Measurements from ENCODE around the gene OCA2.
"Not testable (repeated sequence)": the region's sequence is repeated elsewhere in the genome, so short reads cannot be mapped to it uniquely, and the experiment has no call there.

OCA2 gene

DNA sequence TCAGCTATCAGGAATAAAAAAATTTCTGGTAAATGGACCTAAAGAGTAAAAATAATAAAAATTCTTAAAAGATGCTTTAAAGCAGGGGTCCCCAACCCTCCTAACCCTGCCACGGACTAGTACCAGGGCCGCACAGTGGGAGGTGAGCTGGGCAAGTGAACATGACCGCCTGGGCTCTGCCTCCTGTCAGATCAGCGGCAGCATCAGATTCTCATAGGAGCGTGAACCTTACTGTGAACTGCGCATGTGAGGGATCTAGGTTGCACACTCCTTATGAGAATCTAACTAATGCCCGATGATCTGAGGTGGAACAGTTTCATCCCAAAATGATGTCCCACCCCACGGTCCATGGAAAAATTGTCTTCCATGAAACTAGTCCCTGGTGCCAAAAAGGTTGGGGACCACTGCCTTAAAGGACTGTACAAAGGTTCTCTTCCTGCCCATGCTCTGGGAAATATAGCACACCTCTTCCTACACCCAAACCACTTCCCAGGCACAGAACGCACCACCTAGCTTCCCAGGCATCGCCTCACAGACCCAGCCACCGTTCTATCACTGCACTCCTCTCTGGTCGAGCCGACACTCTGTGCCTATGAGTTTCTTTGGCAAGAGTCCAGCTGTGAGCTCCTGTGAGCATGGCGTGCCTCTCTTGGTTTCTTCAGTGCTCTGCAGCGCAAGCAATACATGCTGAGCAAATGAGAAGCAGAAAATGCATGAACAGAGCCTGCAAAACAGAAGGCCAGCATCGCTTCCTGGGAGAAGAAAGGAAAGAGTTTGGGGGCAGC lies 104.9 kb downstream of the OCA2 start:
- DNase-seq = no peak

DNA sequence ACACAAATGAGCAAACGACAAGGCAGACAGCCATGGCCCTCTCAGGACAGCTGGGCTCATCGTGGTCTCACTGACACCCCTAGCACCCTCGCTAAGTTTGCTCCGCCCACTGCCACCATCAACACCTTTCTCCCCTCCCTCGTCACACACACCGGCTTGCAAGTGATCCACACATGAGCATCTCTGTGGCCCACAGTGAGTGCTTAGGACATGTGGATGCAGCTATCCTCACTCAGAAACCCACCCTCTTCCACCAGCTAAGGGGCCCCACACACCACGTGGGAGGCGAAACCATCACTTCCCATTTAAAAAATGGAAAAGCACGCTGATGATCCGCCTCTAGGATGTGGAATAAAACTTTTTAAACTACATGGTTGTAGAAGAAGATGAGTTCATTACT lies 105.6 kb downstream of the OCA2 start:
- no peak for DNase-seq

DNA sequence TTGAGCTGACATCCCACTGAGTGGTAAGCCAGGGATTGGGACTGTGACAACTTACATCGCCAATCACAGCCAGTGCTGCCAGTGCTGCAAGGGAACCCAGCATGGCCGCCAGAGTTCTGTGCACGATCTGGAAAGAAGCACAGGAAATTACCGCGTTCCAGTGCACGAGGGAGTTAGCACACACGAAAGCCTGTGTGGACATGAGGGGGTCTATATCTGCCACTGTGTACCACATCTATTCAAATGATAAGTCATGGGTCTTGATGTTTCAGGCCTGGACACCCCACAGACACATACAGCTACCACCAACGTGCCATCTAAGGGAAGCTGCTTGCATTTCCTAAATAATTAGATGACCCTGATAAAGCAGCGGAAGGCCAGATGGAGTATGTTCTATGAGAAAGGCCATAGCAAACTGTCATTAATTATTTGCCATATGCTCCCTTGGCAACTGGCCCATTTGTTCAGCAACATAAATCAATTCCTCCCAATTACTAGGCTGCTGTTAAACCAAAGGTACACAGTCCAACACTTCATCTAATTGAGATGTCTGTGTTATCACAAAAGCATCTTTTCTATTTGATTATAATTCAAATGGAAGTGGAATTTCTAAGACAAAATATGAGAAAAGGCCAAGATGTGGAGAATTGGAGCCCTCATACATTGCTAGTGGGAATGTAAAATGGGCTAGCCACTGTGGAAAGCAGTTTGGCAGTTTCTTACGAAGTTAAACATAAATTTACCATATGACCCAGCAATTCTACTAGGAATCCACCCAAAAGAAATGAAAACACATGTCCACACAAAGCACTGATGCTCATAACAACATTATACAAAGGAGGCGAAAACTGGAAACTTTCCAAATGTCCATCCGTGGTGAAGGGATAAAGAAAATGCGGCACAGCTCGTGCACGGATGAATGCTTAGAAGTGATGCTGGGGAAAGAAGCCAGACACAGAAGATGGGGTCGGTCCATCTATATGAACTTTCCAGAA lies 108.3 kb downstream of the OCA2 start:
- peak; percentile 90 for DNase-seq

GRCh38 chr15:27989838-27990237 lies 109.3 kb downstream of the OCA2 start:
- DNase-seq = no peak

DNA sequence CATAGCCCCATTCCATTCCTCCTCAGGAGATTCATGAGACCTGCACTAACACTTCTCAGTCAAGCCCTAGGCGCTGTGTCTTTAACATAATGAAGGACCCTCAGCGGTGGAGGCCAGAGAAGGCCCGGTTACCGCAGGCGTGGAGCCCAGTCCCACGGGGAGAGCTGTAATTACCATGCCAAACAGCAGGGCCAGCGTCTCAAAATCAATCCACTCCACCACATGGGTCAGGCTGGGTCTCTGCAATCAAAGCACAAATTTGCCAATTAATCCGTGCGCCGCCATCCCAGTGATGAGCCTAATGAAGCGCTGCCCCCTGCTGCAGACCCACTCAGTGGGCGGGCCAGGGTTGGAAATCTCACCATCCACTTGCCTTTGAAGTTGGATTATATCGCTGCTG lies 109.7 kb downstream of the OCA2 start:
- DNase-seq = peak; percentile 41

- no peak for DNase-seq
Observed at GRCh38 chr15:27985099-27985498, 114.0 kb downstream of the OCA2 start.

DNA sequence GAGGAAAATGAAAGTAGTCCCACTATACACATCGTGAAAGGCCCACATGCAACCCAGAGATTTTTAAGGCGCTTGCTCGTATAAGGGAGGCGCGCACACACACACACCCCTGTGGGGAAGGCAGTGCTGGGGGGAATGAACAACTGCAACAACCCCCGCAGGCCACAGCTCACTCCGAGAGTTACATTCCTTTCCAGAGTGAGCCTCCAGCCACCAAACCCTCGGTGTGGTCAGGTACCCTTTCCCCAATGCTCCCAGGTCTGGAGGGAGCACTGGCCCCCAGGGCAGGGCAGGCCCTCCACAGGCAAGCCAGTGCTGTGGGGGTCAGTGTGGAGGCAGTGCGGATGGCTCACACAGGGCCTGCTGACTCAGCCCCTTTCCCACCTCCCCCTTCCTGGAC lies 115.6 kb downstream of the OCA2 start:
- DNase-seq = no peak

GRCh38 chr15:27977696-27978095 lies 121.4 kb downstream of the OCA2 start:
- no peak for DNase-seq

GRCh38 chr15:27973886-27974285 lies 125.2 kb downstream of the OCA2 start:
- DNase-seq = no peak

DNA sequence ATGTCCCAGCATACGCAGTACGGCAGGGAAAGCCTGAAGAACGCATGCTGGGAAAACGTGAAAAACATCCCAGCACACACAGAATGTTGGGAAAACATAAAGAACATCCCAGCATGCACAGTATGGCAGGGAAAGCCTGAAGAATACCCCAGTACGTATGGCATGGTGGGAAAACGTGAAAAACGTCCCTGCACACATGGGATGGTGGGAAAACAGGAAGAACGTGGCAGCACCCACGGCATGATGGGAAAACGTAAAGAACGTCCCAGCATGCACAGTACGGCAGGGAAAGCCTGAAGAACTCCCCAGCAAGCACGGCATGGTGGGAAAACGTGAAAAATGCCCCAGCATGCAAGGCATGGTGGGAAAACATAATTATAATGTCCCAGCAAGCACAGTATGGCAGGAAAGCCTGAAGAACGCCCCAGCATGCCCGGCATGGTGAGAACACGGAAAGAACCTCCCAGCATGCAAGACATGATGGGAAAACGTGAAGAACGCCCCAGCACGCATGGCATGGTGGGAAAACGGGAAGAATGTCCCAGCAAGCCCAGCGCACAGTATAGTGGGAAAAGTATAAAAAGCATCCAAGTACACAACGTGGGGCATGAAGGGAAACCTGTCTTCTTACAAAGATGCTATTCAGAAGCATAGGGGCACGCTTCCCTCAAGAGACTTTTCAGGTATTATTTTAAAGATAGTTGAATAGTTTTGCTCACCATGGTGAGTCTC lies 128.3 kb downstream of the OCA2 start:
- DNase-seq = no peak

DNA sequence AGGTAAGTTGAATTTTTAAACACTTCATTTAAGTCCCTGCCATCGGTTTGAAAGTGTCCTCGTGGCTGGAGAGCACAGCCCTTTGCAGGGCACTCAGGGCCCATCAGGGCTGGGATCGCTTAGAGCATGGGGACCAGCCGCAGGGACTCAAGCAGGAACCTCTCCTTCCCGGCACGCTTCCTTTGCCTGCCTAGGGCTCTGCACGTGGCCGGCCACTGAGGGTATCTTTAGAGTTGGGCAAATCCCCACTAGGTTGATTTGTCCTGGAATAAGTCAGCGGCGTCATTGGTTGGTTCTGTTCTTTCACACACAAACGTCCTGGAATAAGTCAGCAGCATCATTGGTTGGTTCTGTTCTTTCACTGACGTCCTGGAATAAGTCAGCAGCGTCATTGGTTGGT lies 131.6 kb downstream of the OCA2 start:
- DNase-seq = no peak

- DNase-seq = no peak
Observed at GRCh38 chr15:27965546-27965945, 133.6 kb downstream of the OCA2 start.

DNA sequence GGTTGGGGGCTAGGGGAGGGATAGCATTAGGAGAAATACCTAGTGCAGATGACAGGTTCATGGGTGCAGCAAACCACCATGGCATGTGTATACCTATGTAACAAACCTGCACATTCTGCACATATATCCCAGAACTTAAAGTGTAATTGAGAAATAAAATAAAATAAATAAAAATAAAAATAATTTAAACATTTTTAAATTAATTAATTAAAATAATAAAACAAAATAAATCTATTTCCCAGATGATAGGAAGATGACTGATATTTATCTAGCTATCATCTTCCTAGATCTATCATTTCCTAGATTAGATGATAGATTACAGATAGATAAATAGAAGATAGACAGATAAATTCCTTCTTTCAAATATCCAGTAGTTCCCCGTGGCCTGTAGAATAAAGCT lies 137.3 kb downstream of the OCA2 start:
- DNase-seq = no peak

- DNase-seq = no peak
Observed at GRCh38 chr15:27958911-27959578, 140.1 kb downstream of the OCA2 start.

DNA sequence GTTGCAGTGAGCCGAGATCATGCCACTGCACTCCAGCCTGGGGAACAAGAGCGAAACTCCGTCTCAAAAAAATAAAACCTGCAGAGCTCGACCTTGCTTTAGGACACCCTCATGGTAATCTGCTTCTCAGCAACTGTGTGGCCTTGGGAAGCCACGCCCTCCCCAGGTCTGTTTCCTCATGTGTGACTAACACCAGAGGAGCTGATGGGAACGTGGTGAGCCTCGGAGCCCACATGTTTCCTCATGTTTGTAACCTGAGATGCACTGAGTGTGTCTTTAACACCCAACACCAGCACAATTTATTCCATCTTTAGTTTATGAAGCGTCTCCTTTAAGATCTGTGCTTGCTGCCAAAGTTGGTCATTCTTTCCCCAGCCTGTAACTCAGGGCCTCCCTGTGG lies 142.8 kb downstream of the OCA2 start:
- no peak for DNase-seq

GRCh38 chr15:27955087-27955486 lies 144.0 kb downstream of the OCA2 start:
- DNase-seq = no peak

GRCh38 chr15:27952593-27952992 lies 146.5 kb downstream of the OCA2 start:
- DNase-seq = not testable (repeated sequence)

- DNase-seq = no peak
Observed at GRCh38 chr15:27951191-27951890, 147.8 kb downstream of the OCA2 start.

GRCh38 chr15:27949089-27949488 lies 150.0 kb downstream of the OCA2 start:
- DNase-seq = no peak

GRCh38 chr15:27939246-27939645 lies 159.9 kb downstream of the OCA2 start:
- no peak for DNase-seq

GRCh38 chr15:27937851-27938250 lies 161.3 kb downstream of the OCA2 start:
- no peak for DNase-seq

DNA sequence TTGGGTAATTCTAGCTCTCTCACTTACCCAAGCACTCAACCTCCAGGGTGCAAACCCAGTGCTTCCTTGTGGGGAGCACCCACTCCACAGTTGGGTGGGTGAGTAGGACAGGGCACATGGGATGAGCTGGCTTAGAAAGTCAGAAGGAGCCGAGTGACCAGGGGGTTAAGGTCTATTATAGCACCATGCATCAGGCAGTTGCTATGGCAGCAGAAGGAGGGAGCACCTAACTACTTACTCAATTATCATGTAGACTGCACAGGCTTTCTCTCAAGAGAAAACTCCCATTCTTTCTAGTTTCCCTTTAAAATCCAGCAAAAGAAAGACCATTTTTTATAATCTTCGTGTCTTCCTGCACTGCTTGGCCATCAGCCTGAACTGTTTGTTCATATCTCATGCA lies 163.0 kb downstream of the OCA2 start:
- DNase-seq = no peak

All from NCI-H524 treated with DMSO at 0.1 percent for 48 hours (cell line).